ENCODE results near the gene STRC.
"Not testable (repeated sequence)": the region's sequence is repeated elsewhere in the genome, so short reads cannot be mapped to it uniquely, and the experiment has no call there.

The STRC gene

GRCh38 chr15:43566615-43567014 is 52.0 kb downstream of the STRC start:
- DNase-seq, result not testable (repeated sequence)

GRCh38 chr15:43563793-43564192 is 54.8 kb downstream of the STRC start:
- not testable (repeated sequence) for DNase-seq

GRCh38 chr15:43562753-43563152 is 55.8 kb downstream of the STRC start:
- DNase-seq, result not testable (repeated sequence)

- no peak for DNase-seq
These were observed 65.6 kb downstream of the STRC start for GRCh38 chr15:43552986-43553385.

- DNase-seq, result no peak
These were observed 66.3 kb downstream of the STRC start for GRCh38 chr15:43552256-43552655.

- no peak for DNase-seq
These were observed 67.9 kb downstream of the STRC start for GRCh38 chr15:43550527-43551363.

Data from hypothalamus (tissue), 51 donors.